ENCODE results near the gene MAP4K4.

The MAP4K4 gene

DNA sequence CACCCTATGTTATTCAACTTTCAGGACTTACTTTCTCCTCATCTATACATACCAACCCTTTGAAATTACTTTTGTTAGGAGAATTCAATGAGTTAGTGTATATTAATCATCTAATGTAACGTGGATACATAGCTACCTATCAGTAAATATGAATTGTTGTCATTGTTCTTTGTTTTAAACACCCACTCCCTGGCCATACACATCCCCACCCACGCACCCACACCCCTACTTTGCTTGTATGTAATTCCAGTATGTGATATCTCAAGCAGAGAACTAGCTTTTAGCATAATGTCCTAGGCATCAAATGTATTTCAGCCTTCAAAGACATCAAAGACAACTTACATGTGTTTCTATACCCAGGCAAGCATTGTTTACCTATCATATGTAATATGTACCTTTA, 129.2 kb downstream of the MAP4K4 start:
- no peak overlapping the region for H2AFZ ChIP-seq (ENCODE audit: low read depth, low read length)
- DNase-seq (no peak), ATAC-seq (ENCODE audit: insufficient read depth, low read depth) (no peak)
- no peaks in the 10 kb centered on the region for H3K4me1 ChIP-seq (ENCODE audit: insufficient read depth, low read length)
- no peak overlapping the region for H3K4me2 ChIP-seq (ENCODE audit: insufficient read depth, low read length)
- peaks cover 76% of the 10 kb centered on the region for H3K36me3 ChIP-seq (ENCODE audit: insufficient read depth, low read length)
- TF ChIP-seq EZH2 (IDR thresholded peaks at IDR 0.05; ENCODE audit: borderline replicate concordance, low read depth, low read length, severe bottlenecking) = no peak
- TF ChIP-seq, protein P1, sequence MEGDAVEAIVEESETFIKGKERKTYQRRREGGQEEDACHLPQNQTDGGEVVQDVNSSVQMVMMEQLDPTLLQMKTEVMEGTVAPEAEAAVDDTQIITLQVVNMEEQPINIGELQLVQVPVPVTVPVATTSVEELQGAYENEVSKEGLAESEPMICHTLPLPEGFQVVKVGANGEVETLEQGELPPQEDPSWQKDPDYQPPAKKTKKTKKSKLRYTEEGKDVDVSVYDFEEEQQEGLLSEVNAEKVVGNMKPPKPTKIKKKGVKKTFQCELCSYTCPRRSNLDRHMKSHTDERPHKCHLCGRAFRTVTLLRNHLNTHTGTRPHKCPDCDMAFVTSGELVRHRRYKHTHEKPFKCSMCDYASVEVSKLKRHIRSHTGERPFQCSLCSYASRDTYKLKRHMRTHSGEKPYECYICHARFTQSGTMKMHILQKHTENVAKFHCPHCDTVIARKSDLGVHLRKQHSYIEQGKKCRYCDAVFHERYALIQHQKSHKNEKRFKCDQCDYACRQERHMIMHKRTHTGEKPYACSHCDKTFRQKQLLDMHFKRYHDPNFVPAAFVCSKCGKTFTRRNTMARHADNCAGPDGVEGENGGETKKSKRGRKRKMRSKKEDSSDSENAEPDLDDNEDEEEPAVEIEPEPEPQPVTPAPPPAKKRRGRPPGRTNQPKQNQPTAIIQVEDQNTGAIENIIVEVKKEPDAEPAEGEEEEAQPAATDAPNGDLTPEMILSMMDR (IDR thresholded peaks at IDR 0.05; ENCODE audit: borderline replicate concordance, extremely low read depth, low read length, poor library complexity, severe bottlenecking) = no peak
- H3K4me3 ChIP-seq (ENCODE audit: low read depth in 1 of 2, low read length in 2 of 2) = no peak overlapping the region
- H3K79me2 ChIP-seq (ENCODE audit: insufficient read depth, low read length) = peaks cover 40% of the 10 kb centered on the region
- H3K27me3 ChIP-seq (ENCODE audit: insufficient read depth, low read length, poor library complexity) = no peaks in the 10 kb centered on the region
- H4K20me1 ChIP-seq (ENCODE audit: insufficient read depth, low read length) = peaks cover 35% of the 10 kb centered on the region; the same call in 1 of the 2 replicates
- H3K9me3 ChIP-seq (ENCODE audit: insufficient read depth, low read length, severe bottlenecking) = no peaks in the 10 kb centered on the region
- H3K9ac ChIP-seq (ENCODE audit: low read depth, low read length) = no peak overlapping the region
- no peak overlapping the region for H3K27ac ChIP-seq (ENCODE audit: low read length)

DNA sequence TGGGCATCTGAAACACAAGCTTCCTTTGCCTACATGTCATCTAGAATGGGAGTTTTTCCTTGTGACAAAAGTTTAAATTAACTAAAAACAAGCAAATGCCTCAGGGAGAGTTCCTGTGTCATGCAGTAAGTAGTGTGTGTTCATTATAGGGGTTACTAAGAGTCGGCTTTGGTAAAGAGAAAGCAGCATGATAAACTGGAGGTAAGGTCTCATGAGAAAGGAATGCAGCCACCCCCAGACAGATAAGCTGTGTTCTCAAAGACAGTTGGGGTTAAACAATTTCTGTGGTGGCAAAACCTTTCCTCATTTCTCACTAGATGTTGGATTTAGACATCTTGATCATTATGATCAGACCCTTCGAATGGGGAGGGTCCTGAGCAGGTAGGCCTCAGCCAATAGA, 129.7 kb downstream of the MAP4K4 start:
- Histone ChIP-seq H3K4me2 (ENCODE audit: insufficient read depth, low read length) (no peak overlapping the region), H3K4me3 (ENCODE audit: low read depth in 1 of 2, low read length in 2 of 2) (no peak overlapping the region), H3K79me2 (ENCODE audit: insufficient read depth, low read length) (peaks cover 36% of the 10 kb centered on the region), H3K27ac (ENCODE audit: low read length) (no peak overlapping the region), H2AFZ (ENCODE audit: low read depth, low read length) (no peak overlapping the region), H3K9ac (ENCODE audit: low read depth, low read length) (no peak overlapping the region), H3K27me3 (ENCODE audit: insufficient read depth, low read length, poor library complexity) (no peaks in the 10 kb centered on the region), H3K36me3 (ENCODE audit: insufficient read depth, low read length) (peaks cover 78% of the 10 kb centered on the region), H4K20me1 (ENCODE audit: insufficient read depth, low read length) (peaks cover 33% of the 10 kb centered on the region; the same call in 1 of the 2 replicates), H3K4me1 (ENCODE audit: insufficient read depth, low read length) (no peaks in the 10 kb centered on the region), H3K9me3 (ENCODE audit: insufficient read depth, low read length, severe bottlenecking) (no peaks in the 10 kb centered on the region)
- no peak for ATAC-seq (ENCODE audit: insufficient read depth, low read depth)
- TF ChIP-seq, protein P1 (IDR thresholded peaks at IDR 0.05; ENCODE audit: borderline replicate concordance, extremely low read depth, low read length, poor library complexity, severe bottlenecking) = no peak
- no peak for TF ChIP-seq EZH2 (IDR thresholded peaks at IDR 0.05; ENCODE audit: borderline replicate concordance, low read depth, low read length, severe bottlenecking)
- no peak for DNase-seq

DNA sequence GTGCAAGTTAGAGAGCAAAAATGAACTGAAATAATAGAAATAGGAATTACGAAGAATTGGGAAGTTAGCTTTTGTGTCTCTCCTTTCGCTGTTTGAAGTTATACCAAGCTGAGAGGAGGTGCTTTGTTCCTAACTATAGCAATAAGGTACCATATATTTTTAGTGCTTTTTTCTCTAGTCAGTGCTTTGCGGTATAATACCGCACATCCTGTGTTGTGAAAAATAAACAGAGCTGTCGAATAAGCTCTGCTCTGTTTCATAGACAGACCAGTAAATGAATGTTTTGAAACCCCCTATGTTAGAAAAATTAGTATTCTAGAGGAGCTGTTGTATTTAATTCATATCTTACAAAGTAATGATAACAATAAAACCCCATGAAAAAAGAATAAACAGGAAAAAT, 130.8 kb downstream of the MAP4K4 start:
- no peaks in the 10 kb centered on the region for H3K9me3 ChIP-seq (ENCODE audit: insufficient read depth, low read length, severe bottlenecking)
- no peaks in the 10 kb centered on the region for H3K27me3 ChIP-seq (ENCODE audit: insufficient read depth, low read length, poor library complexity)
- H3K4me3 ChIP-seq (ENCODE audit: low read depth in 1 of 2, low read length in 2 of 2) = no peak overlapping the region
- H3K9ac ChIP-seq (ENCODE audit: low read depth, low read length) = no peak overlapping the region
- H4K20me1 ChIP-seq (ENCODE audit: insufficient read depth, low read length) = peaks cover 25% of the 10 kb centered on the region; the same call in 1 of the 2 replicates
- H2AFZ ChIP-seq (ENCODE audit: low read depth, low read length) = no peak overlapping the region
- H3K36me3 ChIP-seq (ENCODE audit: insufficient read depth, low read length) = peaks cover 81% of the 10 kb centered on the region
- no peak for TF ChIP-seq EZH2 (IDR thresholded peaks at IDR 0.05; ENCODE audit: borderline replicate concordance, low read depth, low read length, severe bottlenecking)
- TF ChIP-seq, protein P1 (IDR thresholded peaks at IDR 0.05; ENCODE audit: borderline replicate concordance, extremely low read depth, low read length, poor library complexity, severe bottlenecking) = no peak
- ATAC-seq (ENCODE audit: insufficient read depth, low read depth) (peak; percentile 66), DNase-seq (no peak)
- no peaks in the 10 kb centered on the region for H3K4me1 ChIP-seq (ENCODE audit: insufficient read depth, low read length)
- H3K79me2 ChIP-seq (ENCODE audit: insufficient read depth, low read length) = peaks cover 26% of the 10 kb centered on the region
- no peak overlapping the region; the same call in 1 of the 2 replicates for H3K27ac ChIP-seq (ENCODE audit: low read length)
- no peak overlapping the region for H3K4me2 ChIP-seq (ENCODE audit: insufficient read depth, low read length)

Data from DND-41 (cell line).